GM12873 (cell line): ENCODE data around the gene INHBC.

ENCODE experiments used
- CTCF ChIP-seq: IDR thresholded peaks from 2 replicates; pipeline ENCODE4 v1.5.1; 2012; ENCODE audit warnings: low read depth, mild to moderate bottlenecking, moderate library complexity, low read length, control low read depth; ENCODE audit not compliant: insufficient read depth; ENCODE audit errors: missing control alignments

INHBC gene

GRCh38 chr12:57433370-57433769, 1.2 kb upstream of the INHBC start:
- TF ChIP-seq CTCF, result no peak

- TF ChIP-seq CTCF, result no peak
Observed at GRCh38 chr12:57435293-57435692, 709 bp downstream of the INHBC start.

- no peak for TF ChIP-seq CTCF
Observed at GRCh38 chr12:57438400-57438799, 3.8 kb downstream of the INHBC start.

- no peak for TF ChIP-seq CTCF
Observed at GRCh38 chr12:57439762-57440266, 5.2 kb downstream of the INHBC start.

GRCh38 chr12:57441846-57442427, 7.4 kb downstream of the INHBC start:
- no peak for TF ChIP-seq CTCF

- TF ChIP-seq CTCF, result no peak
Observed at GRCh38 chr12:57444744-57445143, 10.2 kb downstream of the INHBC start.

- TF ChIP-seq CTCF, result no peak
Observed at GRCh38 chr12:57446292-57446960, 11.8 kb downstream of the INHBC start.
